Ishikawa (cell line): ENCODE measurements around the gene IGF2BP1.

Experiments used
- CEBPB ChIP-seq: IDR thresholded peaks from 2 replicates; pipeline ENCODE4 v1.6.1; 2012
- CREB1 ChIP-seq: IDR thresholded peaks from 2 replicates; pipeline ENCODE4 v1.6.1; 2012; ENCODE audit warnings: low read depth
- EGR1 ChIP-seq: IDR thresholded peaks from 2 replicates; pipeline ENCODE4 v1.6.1; 2012
- EP300 ChIP-seq: IDR thresholded peaks from 2 replicates; pipeline ENCODE4 v1.6.1; 2012; ENCODE audit warnings: borderline replicate concordance
- FOXM1 ChIP-seq: IDR thresholded peaks from 2 replicates; pipeline ENCODE4 v1.6.1; 2012; ENCODE audit warnings: low read depth, borderline replicate concordance
- MAX ChIP-seq: IDR thresholded peaks from 2 replicates; pipeline ENCODE4 v1.6.1; 2012
- NFIC ChIP-seq: IDR thresholded peaks from 2 replicates; pipeline ENCODE4 v1.6.1; 2012
- RAD21 ChIP-seq: IDR thresholded peaks from 2 replicates; pipeline ENCODE4 v1.6.1; 2012; ENCODE audit warnings: low read depth
- TAF1 ChIP-seq: IDR thresholded peaks from 2 replicates; pipeline ENCODE4 v1.6.1; 2012; ENCODE audit warnings: low read depth, mild to moderate bottlenecking
- TCF12 ChIP-seq: IDR thresholded peaks from 2 replicates; pipeline ENCODE4 v1.6.1; 2012; ENCODE audit warnings: low read depth
- TEAD4 ChIP-seq: IDR thresholded peaks from 2 replicates; pipeline ENCODE4 v1.6.1; 2012
- YY1 ChIP-seq: IDR thresholded peaks from 2 replicates; pipeline ENCODE4 v1.6.1; 2012; ENCODE audit warnings: low read depth
- ZBTB7A ChIP-seq: IDR thresholded peaks from 2 replicates; pipeline ENCODE4 v1.6.1; 2012; ENCODE audit warnings: low read depth
- TF ChIP-seq, protein P1 (sequence below): IDR thresholded peaks from 2 replicates; pipeline ENCODE4 v1.6.1; 2012; ENCODE audit warnings: low read depth, mild to moderate bottlenecking

DNA sequence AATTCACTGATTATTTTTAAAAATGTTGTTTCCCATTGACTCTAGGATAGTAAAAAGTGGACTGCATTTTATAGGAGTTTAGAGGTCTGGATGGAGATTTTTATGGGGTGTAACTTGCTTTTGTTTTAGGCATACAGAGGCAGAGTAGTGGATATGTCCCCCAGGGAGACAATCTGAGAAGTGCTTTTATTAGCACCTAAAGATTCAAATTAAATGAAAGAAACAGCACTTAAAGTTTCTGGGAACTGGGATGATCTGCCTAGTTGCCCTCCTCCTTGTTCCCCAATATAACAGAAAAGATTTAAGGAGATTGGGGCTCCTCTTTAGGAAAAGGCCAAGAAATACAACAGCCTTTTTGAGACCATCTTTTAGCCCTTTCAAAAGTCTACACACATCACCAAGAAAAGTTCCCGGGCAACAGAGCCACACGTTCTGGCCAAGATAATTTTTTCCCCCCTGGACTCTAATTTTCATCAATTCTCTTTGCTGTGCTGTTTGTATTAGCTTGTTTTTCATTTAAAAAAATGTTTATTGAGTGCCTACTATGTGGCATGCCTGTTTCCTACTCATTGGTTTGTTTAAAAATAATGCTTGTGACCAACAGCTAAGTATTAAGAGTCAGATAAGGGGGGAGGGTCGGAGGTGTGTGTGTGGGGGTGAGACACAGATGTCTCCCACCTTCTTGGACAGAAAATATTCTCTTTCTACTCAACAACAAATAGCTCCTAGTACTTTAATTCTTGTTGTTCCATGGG is 2.5 kb upstream of the IGF2BP1 start:
- TF ChIP-seq FOXM1 (no peak), CEBPB (no peak), TAF1 (no peak), EGR1 (no peak), EP300 (no peak), NFIC (no peak), MAX (no peak), TCF12 (no peak), RAD21 (no peak), TEAD4 (no peak), ZBTB7A (no peak), CREB1 (no peak), YY1 (no peak)
- TF ChIP-seq, protein P1, sequence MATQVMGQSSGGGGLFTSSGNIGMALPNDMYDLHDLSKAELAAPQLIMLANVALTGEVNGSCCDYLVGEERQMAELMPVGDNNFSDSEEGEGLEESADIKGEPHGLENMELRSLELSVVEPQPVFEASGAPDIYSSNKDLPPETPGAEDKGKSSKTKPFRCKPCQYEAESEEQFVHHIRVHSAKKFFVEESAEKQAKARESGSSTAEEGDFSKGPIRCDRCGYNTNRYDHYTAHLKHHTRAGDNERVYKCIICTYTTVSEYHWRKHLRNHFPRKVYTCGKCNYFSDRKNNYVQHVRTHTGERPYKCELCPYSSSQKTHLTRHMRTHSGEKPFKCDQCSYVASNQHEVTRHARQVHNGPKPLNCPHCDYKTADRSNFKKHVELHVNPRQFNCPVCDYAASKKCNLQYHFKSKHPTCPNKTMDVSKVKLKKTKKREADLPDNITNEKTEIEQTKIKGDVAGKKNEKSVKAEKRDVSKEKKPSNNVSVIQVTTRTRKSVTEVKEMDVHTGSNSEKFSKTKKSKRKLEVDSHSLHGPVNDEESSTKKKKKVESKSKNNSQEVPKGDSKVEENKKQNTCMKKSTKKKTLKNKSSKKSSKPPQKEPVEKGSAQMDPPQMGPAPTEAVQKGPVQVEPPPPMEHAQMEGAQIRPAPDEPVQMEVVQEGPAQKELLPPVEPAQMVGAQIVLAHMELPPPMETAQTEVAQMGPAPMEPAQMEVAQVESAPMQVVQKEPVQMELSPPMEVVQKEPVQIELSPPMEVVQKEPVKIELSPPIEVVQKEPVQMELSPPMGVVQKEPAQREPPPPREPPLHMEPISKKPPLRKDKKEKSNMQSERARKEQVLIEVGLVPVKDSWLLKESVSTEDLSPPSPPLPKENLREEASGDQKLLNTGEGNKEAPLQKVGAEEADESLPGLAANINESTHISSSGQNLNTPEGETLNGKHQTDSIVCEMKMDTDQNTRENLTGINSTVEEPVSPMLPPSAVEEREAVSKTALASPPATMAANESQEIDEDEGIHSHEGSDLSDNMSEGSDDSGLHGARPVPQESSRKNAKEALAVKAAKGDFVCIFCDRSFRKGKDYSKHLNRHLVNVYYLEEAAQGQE = no peak
